ENCODE data around the gene ZNF624. TPM values are rescaled to one million over a fixed set of nuclear protein-coding genes. Genes with fewer than 3 reads are reported as not detected.

ZNF624 gene
- total and polyA plus RNA-seq, 8 donors = 0.44 to 10.4 (median 1.6) TPM; not detected in 2

GRCh38 chr17:16593356-16594102 lies 60.1 kb downstream of the ZNF624 start:
- H3K4me3 ChIP-seq = no peak overlapping the region
- no peak for DNase-seq
- intact Hi-C loops (cut with DNase I; ENCODE audit: low total_unique reads) = no loop called here
- H3K27me3 ChIP-seq = no peaks in the 10 kb centered on the region
- H3K36me3 ChIP-seq = no peaks in the 10 kb centered on the region
- 47 to 68% (median 56%) methylated on average over 2 of the region's 2 CpGs for WGBS, 5 donors
- peaks cover 0 to 10% (median 8%) of the 10 kb centered on the region in 4 donors for H3K4me1 ChIP-seq
- H3K9me3 ChIP-seq = no peaks in the 10 kb centered on the region
- no peak overlapping the region for H3K27ac ChIP-seq
- TF ChIP-seq CTCF (IDR thresholded peaks at IDR 0.05) (no peak), POLR2A (IDR thresholded peaks at IDR 0.05) (no peak), EP300 (IDR thresholded peaks at IDR 0.05) (no peak), POLR2AphosphoS5 (IDR thresholded peaks at IDR 0.05) (no peak)

GRCh38 chr17:16589097-16589969 lies 64.3 kb downstream of the ZNF624 start:
- Histone ChIP-seq H3K27me3 (no peaks in the 10 kb centered on the region), H3K9me3 (no peaks in the 10 kb centered on the region), H3K4me3 (peak overlapping the region; percentile 47 to 71 (median 61)), H3K27ac (peak overlapping the region; percentile 34 to 83 (median 66)), H3K36me3 (no peaks in the 10 kb centered on the region), H3K4me1 (peaks cover 0 to 16% (median 12%) of the 10 kb centered on the region in 4 donors)
- intact Hi-C loops (cut with DNase I; ENCODE audit: low total_unique reads) = no loop called here
- WGBS, 5 donors = 5 to 7% (median 5%) methylated on average over 34 to 53 of the region's 53 CpGs
- no peak for TF ChIP-seq EP300 (IDR thresholded peaks at IDR 0.05)
- no peak for TF ChIP-seq POLR2A (IDR thresholded peaks at IDR 0.05)
- peak in 5 of 7 experiments; percentile 72 to 99 (median 98) for TF ChIP-seq CTCF (IDR thresholded peaks at IDR 0.05)
- TF ChIP-seq POLR2AphosphoS5 (IDR thresholded peaks at IDR 0.05) = peak; percentile 56 to 89 (median 83)
- DNase-seq = peak; percentile 94 to 97

GRCh38 chr17:16585796-16586195 lies 67.9 kb downstream of the ZNF624 start:
- Histone ChIP-seq H3K9me3 (no peaks in the 10 kb centered on the region), H3K4me3 (no peak overlapping the region), H3K36me3 (no peaks in the 10 kb centered on the region), H3K27me3 (no peaks in the 10 kb centered on the region), H3K27ac (peak overlapping the region in 1 of 5 donors; percentile 8), H3K4me1 (peaks cover 0 to 25% (median 18%) of the 10 kb centered on the region in 4 donors)
- peak in 1 of 2 donors; percentile 14 for DNase-seq
- no peak for TF ChIP-seq POLR2A (IDR thresholded peaks at IDR 0.05)
- no peak for TF ChIP-seq EP300 (IDR thresholded peaks at IDR 0.05)
- TF ChIP-seq CTCF (IDR thresholded peaks at IDR 0.05) = no peak
- no peak for TF ChIP-seq POLR2AphosphoS5 (IDR thresholded peaks at IDR 0.05)
- WGBS, 5 donors = 36 to 49% (median 43%) methylated on average over 4 of the region's 4 CpGs
- intact Hi-C loops (cut with DNase I; ENCODE audit: low total_unique reads) = no loop called here

GRCh38 chr17:16584273-16584995 lies 69.2 kb downstream of the ZNF624 start:
- no peaks in the 10 kb centered on the region for H3K36me3 ChIP-seq
- H3K4me1 ChIP-seq = peaks cover 0 to 22% (median 17%) of the 10 kb centered on the region in 4 donors
- no peaks in the 10 kb centered on the region for H3K9me3 ChIP-seq
- WGBS, 5 donors = 12 to 13% (median 12%) methylated on average over 37 to 39 of the region's 39 CpGs
- intact Hi-C loops (cut with DNase I; ENCODE audit: low total_unique reads) = no loop called here
- H3K27ac ChIP-seq = peak overlapping the region in 1 of 5 donors; percentile 44
- TF ChIP-seq POLR2AphosphoS5 (IDR thresholded peaks at IDR 0.05) (peak in 2 of 3 donors; percentile 80 to 89), CTCF (IDR thresholded peaks at IDR 0.05) (peak in 5 of 7 experiments; percentile 67 to 90 (median 84)), POLR2A (IDR thresholded peaks at IDR 0.05) (no peak)
- H3K4me3 ChIP-seq = peak overlapping the region; percentile 31 to 47 (median 38)
- no peaks in the 10 kb centered on the region for H3K27me3 ChIP-seq
- DNase-seq = peak; percentile 94 to 97

Measured in stomach (tissue), 9 donors.